ENCODE results near the gene GABBR2.

GRCh38 chr9:98255061-98255577 is 453.6 kb downstream of the GABBR2 start:
- TF ChIP-seq CTCF (IDR thresholded peaks at IDR 0.05) (no peak), POLR2A (IDR thresholded peaks at IDR 0.05) (no peak), POLR2AphosphoS5 (IDR thresholded peaks at IDR 0.05) (no peak)

Data from suprapubic skin (tissue), 4 donors.